DOHH2 (cell line): ENCODE results near the gene FOLR2.

ENCODE experiments used
- CTCF ChIP-seq: fragments of 200-600 bp; sonication (generic); IDR thresholded peaks from one replicate; pipeline ENCODE4 v1.5.1; 2014; ENCODE audit warnings: antibody characterized with exemption, mild to moderate bottlenecking, low read depth, low read length; ENCODE audit not compliant: poor library complexity, severe bottlenecking
- EZH2phosphoT487 ChIP-seq: fragments of 200-600 bp; sonication (generic); IDR thresholded peaks from 2 replicates; pipeline ENCODE4 v1.6.1; 2017; ENCODE audit warnings: borderline replicate concordance, mild to moderate bottlenecking, antibody characterized with exemption, low read length, moderate library complexity, mixed read lengths

- TF ChIP-seq CTCF, result no peak
- TF ChIP-seq EZH2phosphoT487, result no peak
Observed at GRCh38 chr11:72220696-72221363, 4.2 kb downstream of the FOLR2 start.
